B cell (primary cell): ENCODE measurements around the gene SLC13A1. TPM values are rescaled to one million over a fixed set of nuclear protein-coding genes. Genes with fewer than 3 reads are reported as not detected.

ENCODE experiments used
- ATAC-seq: fragments of 200-7000 bp; cut with Tn5 transposase; one replicate; pipeline ENCODE4 v1.10.0; 2021; ENCODE audit warnings: low read depth, mild to moderate bottlenecking, moderate number of reproducible peaks, moderate library complexity
- CTCF ChIA-PET: fragments of 350-600 bp; sonication (Branson Sonifier 250); formaldehyde crosslinking; loops from one replicate; lab custom pipeline; 2021; ENCODE audit warnings: antibody characterized with exemption, inconsistent platforms; lab: Charles Lee
- POLR2A ChIA-PET: fragments of 350-600 bp; sonication (Branson Sonifier 250); formaldehyde crosslinking; loops from one replicate; lab custom pipeline; 2021; ENCODE audit warnings: antibody characterized with exemption; lab: Charles Lee
- DNase-seq: peaks from one replicate; pipeline ENCODE4 v3.0.0; 2013
- H2AFZ ChIP-seq: 2 replicates; pipeline ENCODE4 v1.6.1; 2012; ENCODE audit warnings: mild to moderate bottlenecking, low read depth, low read length; ENCODE audit not compliant: insufficient read depth, poor library complexity, severe bottlenecking
- H3K27ac ChIP-seq, 2 donors: 1 replicate in 1 of 2; 2 replicates in 1 of 2; pipeline ENCODE4 v1.5.1; 2012 to 2013; ENCODE audit warnings: low read length in 2 of 2, mild to moderate bottlenecking in 2 of 2, moderate library complexity in 1 of 2
- H3K27me3 ChIP-seq, 4 experiments: fragments of 200-600 bp in 1 of 4; sonication (generic) in 1 of 4; replicated peaks in 1 of 4; 1 replicate in 2 of 4; 2 replicates in 2 of 4; pipeline versions ENCODE4 v1.6.1 to v1.7.0; 2013 to 2016; ENCODE audit warnings: low read length in 3 of 4, mild to moderate bottlenecking in 2 of 4, mixed read lengths in 1 of 4, moderate library complexity in 1 of 4; ENCODE audit not compliant: insufficient read depth in 4 of 4, control insufficient read depth in 3 of 4; ENCODE audit errors: control extremely low read depth in 1 of 4
- H3K36me3 ChIP-seq, 2 experiments: replicated peaks in 1 of 2; 1 replicate in 1 of 2; 2 replicates in 1 of 2; pipeline versions ENCODE4 v1.6.1 to v1.7.1; 2013; ENCODE audit warnings: low read length in 1 of 2; ENCODE audit not compliant: insufficient read depth in 2 of 2, control insufficient read depth in 1 of 2; ENCODE audit errors: control extremely low read depth in 1 of 2, extremely low read depth in 1 of 2
- H3K4me1 ChIP-seq, 2 donors: fragments of 200-600 bp in 1 of 2; sonication (generic) in 1 of 2; 1 replicate in 1 of 2; 2 replicates in 1 of 2; pipeline versions ENCODE4 v1.5.1 to v1.6.1; 2013 to 2017; ENCODE audit warnings: low read length in 2 of 2; ENCODE audit not compliant: control insufficient read depth in 2 of 2, insufficient read depth in 2 of 2
- H3K4me2 ChIP-seq: replicated peaks from 2 replicates; pipeline ENCODE3; 2012; ENCODE audit warnings: mild to moderate bottlenecking, low read depth, low read length; ENCODE audit not compliant: poor library complexity, severe bottlenecking
- H3K4me3 ChIP-seq, 5 experiments: fragments of 200-600 bp in 1 of 5; sonication (generic) in 1 of 5; 1 replicate in 3 of 5; 2 replicates in 2 of 5; pipeline versions ENCODE4 v1.5.1 to v1.7.0; 2011 to 2016; ENCODE audit warnings: low read length in 4 of 5, mild to moderate bottlenecking in 4 of 5, low read depth in 2 of 5, control low read depth in 1 of 5, moderate library complexity in 1 of 5; ENCODE audit not compliant: insufficient read depth in 1 of 5; ENCODE audit errors: control extremely low read depth in 1 of 5, extremely low read depth in 1 of 5
- H3K79me2 ChIP-seq: fragments of 200-600 bp; sonication (generic); one replicate; pipeline ENCODE4 v1.6.0; 2016; ENCODE audit warnings: low read length; ENCODE audit not compliant: control insufficient read depth, insufficient read depth
- H3K9ac ChIP-seq: fragments of 200-600 bp; sonication (generic); 2 replicates; pipeline ENCODE4 v1.6.1; 2017; ENCODE audit warnings: mild to moderate bottlenecking, low read length, moderate library complexity
- H3K9me3 ChIP-seq, 3 donors: one replicate each; pipeline versions ENCODE4 v1.6.1 to v1.7.1; 2013; ENCODE audit warnings: low read length in 2 of 3; ENCODE audit not compliant: control insufficient read depth in 2 of 3, insufficient read depth in 1 of 3; ENCODE audit errors: control extremely low read depth in 1 of 3
- H4K20me1 ChIP-seq: 2 replicates; pipeline ENCODE4 v1.6.0; 2012; ENCODE audit warnings: mild to moderate bottlenecking, low read length; ENCODE audit not compliant: insufficient read depth, control insufficient read depth, poor library complexity, severe bottlenecking
- H3K27ac Mint-ChIP-seq: one replicate; pipeline ENCODE4 v1.8.0; 2021; ENCODE audit warnings: mixed read lengths
- H3K27me3 Mint-ChIP-seq: one replicate; pipeline ENCODE4 v1.8.0; 2021; ENCODE audit warnings: mixed read lengths
- H3K4me1 Mint-ChIP-seq: one replicate; pipeline ENCODE4 v1.8.0; 2021; ENCODE audit warnings: mixed read lengths
- H3K4me3 Mint-ChIP-seq: one replicate; pipeline ENCODE4 v1.8.0; 2021; ENCODE audit warnings: mixed read lengths
- H3K9me3 Mint-ChIP-seq: one replicate; pipeline ENCODE4 v1.8.0; 2022; ENCODE audit warnings: mixed read lengths; ENCODE audit not compliant: insufficient read depth
- EZH2 ChIP-seq: IDR thresholded peaks from 2 replicates; pipeline ENCODE4 v1.6.1; 2012; ENCODE audit warnings: borderline replicate concordance, low read depth, mild to moderate bottlenecking, moderate library complexity, low read length; ENCODE audit not compliant: insufficient read depth, poor library complexity, severe bottlenecking
- WGBS: methylation state at CpG from one replicate; pipeline ENCODE4 v1.1.5; 2013; ENCODE audit warnings: missing lambda C conversion rate; ENCODE audit not compliant: insufficient coverage; 5-methylcytosine and 5-hydroxymethylcytosine counted together
- intact Hi-C: fragments of 100-400 bp; cut with micrococcal nuclease; formaldehyde crosslinking; loops from one replicate; pipeline ENCODE4 v1.10.0; 2022
- polyA plus RNA-seq: library from polyadenylated mRNA; depleted of rRNA; stranded (reverse); fragments of >200 nt; gene quantifications from 2 replicates; pipeline ENCODE4 v1.2.3, GENCODE V29; 2012
- total RNA-seq, 2 donors: library from RNA; stranded (reverse); fragments of 120-200 nt in 1 of 2; gene quantifications; 1 replicate in 1 of 2; 2 replicates in 1 of 2; pipeline versions ENCODE4 v1.2.3 to v1.2.4, GENCODE V29; 2013 to 2022
- TF ChIP-seq, protein P1 (sequence below): fragments of 200-600 bp; IDR thresholded peaks from one replicate; pipeline ENCODE4 v1.8.0; 2022; ENCODE audit warnings: antibody characterized with exemption, mild to moderate bottlenecking

Gene SLC13A1
- total and polyA plus RNA-seq, 2 donors (not counting 1 experiment from before 2014, with no cell fraction given) = not detected

DNA sequence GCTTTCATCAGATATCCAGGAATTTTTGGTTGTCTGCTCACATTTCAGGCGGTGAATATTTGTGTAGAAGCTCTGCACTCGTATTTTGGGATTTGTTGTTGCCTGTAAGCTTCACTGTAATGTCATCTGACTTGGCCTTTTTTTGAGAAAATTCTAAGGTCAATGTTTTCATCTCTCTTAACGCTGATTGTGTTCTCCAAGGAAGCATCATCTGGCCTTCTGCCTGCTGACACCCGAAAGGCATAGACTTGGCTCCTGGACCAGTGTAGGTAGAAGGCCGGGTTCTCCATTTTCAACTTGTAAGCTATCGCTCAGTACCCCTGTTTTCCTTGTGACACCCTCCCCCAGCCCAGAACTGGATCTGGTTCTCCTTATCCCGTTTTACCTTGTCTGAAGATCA is 44.2 kb downstream of the SLC13A1 start:
- no peaks in the 10 kb centered on the region for H3K4me1 Mint-ChIP-seq
- H3K9me3 ChIP-seq = no peaks in the 10 kb centered on the region
- no peaks in the 10 kb centered on the region for H4K20me1 ChIP-seq
- H3K9ac ChIP-seq = no peak overlapping the region
- 100% methylated on average over 4 of the region's 7 CpGs for whole genome bisulfite sequencing
- no peak overlapping the region for H2AFZ ChIP-seq
- H3K27me3 Mint-ChIP-seq = no peaks in the 10 kb centered on the region
- H3K4me1 ChIP-seq = no peaks in the 10 kb centered on the region
- intact Hi-C loops = no loop called here
- ChIA-PET POLR2A (no interaction called here), CTCF (no interaction called here)
- H3K4me2 ChIP-seq = no peak overlapping the region
- H3K36me3 ChIP-seq = no peaks in the 10 kb centered on the region
- DNase-seq (no peak), ATAC-seq (no peak)
- no peak overlapping the region for H3K27ac ChIP-seq
- H3K9me3 Mint-ChIP-seq = no peaks in the 10 kb centered on the region
- no peaks in the 10 kb centered on the region for H3K79me2 ChIP-seq
- no peak overlapping the region for H3K27ac Mint-ChIP-seq
- H3K27me3 ChIP-seq = no peaks in the 10 kb centered on the region
- H3K4me3 ChIP-seq = no peak overlapping the region
- no peak overlapping the region for H3K4me3 Mint-ChIP-seq
- TF ChIP-seq EZH2 = no peak
- TF ChIP-seq, protein P1, sequence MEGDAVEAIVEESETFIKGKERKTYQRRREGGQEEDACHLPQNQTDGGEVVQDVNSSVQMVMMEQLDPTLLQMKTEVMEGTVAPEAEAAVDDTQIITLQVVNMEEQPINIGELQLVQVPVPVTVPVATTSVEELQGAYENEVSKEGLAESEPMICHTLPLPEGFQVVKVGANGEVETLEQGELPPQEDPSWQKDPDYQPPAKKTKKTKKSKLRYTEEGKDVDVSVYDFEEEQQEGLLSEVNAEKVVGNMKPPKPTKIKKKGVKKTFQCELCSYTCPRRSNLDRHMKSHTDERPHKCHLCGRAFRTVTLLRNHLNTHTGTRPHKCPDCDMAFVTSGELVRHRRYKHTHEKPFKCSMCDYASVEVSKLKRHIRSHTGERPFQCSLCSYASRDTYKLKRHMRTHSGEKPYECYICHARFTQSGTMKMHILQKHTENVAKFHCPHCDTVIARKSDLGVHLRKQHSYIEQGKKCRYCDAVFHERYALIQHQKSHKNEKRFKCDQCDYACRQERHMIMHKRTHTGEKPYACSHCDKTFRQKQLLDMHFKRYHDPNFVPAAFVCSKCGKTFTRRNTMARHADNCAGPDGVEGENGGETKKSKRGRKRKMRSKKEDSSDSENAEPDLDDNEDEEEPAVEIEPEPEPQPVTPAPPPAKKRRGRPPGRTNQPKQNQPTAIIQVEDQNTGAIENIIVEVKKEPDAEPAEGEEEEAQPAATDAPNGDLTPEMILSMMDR = no peak

DNA sequence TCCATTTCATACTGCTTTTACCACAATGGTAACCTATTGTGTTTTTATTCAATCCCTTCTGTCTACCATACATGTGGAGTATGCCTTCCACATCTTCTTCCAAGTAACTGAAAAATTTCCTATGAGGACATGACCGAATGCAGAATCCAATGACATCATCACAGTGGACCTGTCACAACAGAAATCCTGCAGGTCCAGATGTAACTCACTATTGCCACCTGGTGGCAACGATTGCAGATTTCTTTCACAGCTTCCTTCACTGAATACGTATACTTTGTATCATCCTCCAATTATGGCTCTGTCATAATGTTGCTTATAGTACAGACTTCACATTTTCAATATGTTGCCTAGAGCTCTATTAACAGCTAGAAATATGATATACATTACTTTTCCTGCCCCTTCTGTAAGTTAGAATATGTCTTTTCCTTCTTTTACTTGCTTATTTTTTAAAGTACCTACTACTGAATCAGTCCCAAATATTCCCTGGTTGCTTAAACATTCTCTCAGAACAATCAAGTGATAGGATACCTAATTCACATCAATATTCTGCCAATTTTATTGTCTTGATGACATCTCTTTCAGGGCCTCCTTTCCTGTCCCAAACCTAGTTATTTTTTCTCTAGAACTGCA is 45.4 kb downstream of the SLC13A1 start:
- Mint-ChIP-seq H3K9me3 (no peaks in the 10 kb centered on the region), H3K4me3 (no peak overlapping the region), H3K27ac (no peak overlapping the region), H3K27me3 (no peaks in the 10 kb centered on the region), H3K4me1 (no peaks in the 10 kb centered on the region)
- CTCF ChIA-PET = interaction anchor here (1.1 to 2.0 kb wide), 4 partner anchors 9 to 12 kb away, joined by 3 to 7 read pairs (median 4); no protein-coding TSS in a partner anchor
- DNase-seq (peak; percentile 23), ATAC-seq (peak; percentile 33)
- intact Hi-C loops = no loop called here
- H3K9me3 ChIP-seq = no peaks in the 10 kb centered on the region
- TF ChIP-seq EZH2 = no peak
- TF ChIP-seq, protein P1 = peak; percentile 76
- POLR2A ChIA-PET = no interaction called here
- no peaks in the 10 kb centered on the region for H4K20me1 ChIP-seq
- H3K4me1 ChIP-seq = no peaks in the 10 kb centered on the region
- 10% methylated on average over 2 of the region's 3 CpGs for WGBS
- no peaks in the 10 kb centered on the region for H3K36me3 ChIP-seq
- no peak overlapping the region for H3K27ac ChIP-seq
- no peak overlapping the region for H3K4me2 ChIP-seq
- no peak overlapping the region for H2AFZ ChIP-seq
- no peaks in the 10 kb centered on the region for H3K27me3 ChIP-seq
- H3K9ac ChIP-seq = no peak overlapping the region
- H3K79me2 ChIP-seq = no peaks in the 10 kb centered on the region
- no peak overlapping the region for H3K4me3 ChIP-seq
